Liver (tissue), 9 donors: ENCODE results near the gene SLC5A6. TPM values are rescaled to one million over a fixed set of nuclear protein-coding genes. Genes with fewer than 3 reads are reported as not detected.
"Not testable (repeated sequence)": the region's sequence is repeated elsewhere in the genome, so short reads cannot be mapped to it uniquely, and the experiment has no call there.

ENCODE experiments used
- DNase-seq: peaks from one replicate; pipeline ENCODE4 v3.0.0-alpha.2; 2017; ENCODE audit warnings: low spot score
- H3K27ac ChIP-seq, 2 donors: one replicate each; pipeline ENCODE4 v1.7.0; 2013; ENCODE audit warnings: inconsistent platforms in 2 of 2, low read length in 2 of 2, control low read depth in 1 of 2, low read depth in 1 of 2, mild to moderate bottlenecking in 1 of 2
- H3K27me3 ChIP-seq, 4 donors: one replicate each; pipeline versions ENCODE4 v1.6.1 to v1.7.0; 2013; ENCODE audit warnings: low read length in 3 of 4, inconsistent platforms in 1 of 4, mild to moderate bottlenecking in 1 of 4, moderate library complexity in 1 of 4; ENCODE audit not compliant: control insufficient read depth in 4 of 4, insufficient read depth in 4 of 4
- H3K36me3 ChIP-seq, 4 donors: one replicate each; pipeline versions ENCODE4 v1.6.1 to v1.7.0; 2013; ENCODE audit warnings: low read length in 3 of 4, mild to moderate bottlenecking in 3 of 4, low read depth in 1 of 4, moderate library complexity in 1 of 4; ENCODE audit not compliant: control insufficient read depth in 4 of 4, insufficient read depth in 3 of 4
- H3K4me1 ChIP-seq, 4 donors: one replicate each; pipeline versions ENCODE4 v1.6.1 to v1.7.0; 2013; ENCODE audit warnings: low read length in 3 of 4, mild to moderate bottlenecking in 3 of 4, moderate library complexity in 1 of 4; ENCODE audit not compliant: control insufficient read depth in 4 of 4, insufficient read depth in 4 of 4
- H3K4me3 ChIP-seq, 3 donors: one replicate each; pipeline versions ENCODE4 v1.6.1 to v1.7.0; 2013; ENCODE audit warnings: low read length in 3 of 3, control low read depth in 1 of 3, low read depth in 1 of 3, mild to moderate bottlenecking in 1 of 3
- H3K9ac ChIP-seq, 2 donors: one replicate each; pipeline ENCODE4 v1.7.0; 2013; ENCODE audit warnings: low read length in 2 of 2, mild to moderate bottlenecking in 2 of 2, moderate library complexity in 2 of 2, control low read depth in 1 of 2, low read depth in 1 of 2
- H3K9me3 ChIP-seq, 4 donors: one replicate each; pipeline versions ENCODE4 v1.6.1 to v1.7.0; 2013; ENCODE audit warnings: low read length in 3 of 4; ENCODE audit not compliant: control insufficient read depth in 4 of 4
- EGR1 ChIP-seq, 2 donors: IDR thresholded peaks; 2 replicates each; pipeline ENCODE4 v1.6.1; 2016 to 2018; ENCODE audit warnings: antibody characterized with exemption in 2 of 2, low read depth in 2 of 2
- FOXA1 ChIP-seq: IDR thresholded peaks from 2 replicates; pipeline ENCODE4 v1.6.1; 2016; ENCODE audit warnings: antibody characterized with exemption
- FOXA2 ChIP-seq: IDR thresholded peaks from 2 replicates; pipeline ENCODE4 v1.6.1; 2016; ENCODE audit warnings: antibody characterized with exemption
- GABPA ChIP-seq, 2 donors: IDR thresholded peaks in 1 of 2; conservative IDR thresholded peaks in 1 of 2; 2 replicates each; pipeline ENCODE4 v1.6.1; 2016; ENCODE audit warnings: antibody characterized with exemption in 2 of 2, mild to moderate bottlenecking in 1 of 2, moderate library complexity in 1 of 2
- HNF4G ChIP-seq: IDR thresholded peaks from 2 replicates; pipeline ENCODE4 v1.6.1; 2016; ENCODE audit warnings: antibody characterized with exemption
- JUND ChIP-seq, 2 donors: IDR thresholded peaks; 2 replicates each; pipeline ENCODE4 v1.6.1; 2016; ENCODE audit warnings: antibody characterized with exemption in 2 of 2
- NR2F2 ChIP-seq: IDR thresholded peaks from 2 replicates; pipeline ENCODE4 v1.6.1; 2016; ENCODE audit warnings: antibody characterized with exemption
- RAD21 ChIP-seq, 2 donors: IDR thresholded peaks; 2 replicates each; pipeline ENCODE4 v1.6.1; 2016; ENCODE audit warnings: antibody characterized with exemption in 2 of 2, mild to moderate bottlenecking in 2 of 2
- RXRA ChIP-seq, 2 donors: IDR thresholded peaks; 2 replicates each; pipeline ENCODE4 v1.6.1; 2017 to 2018; ENCODE audit warnings: antibody characterized with exemption in 2 of 2, mild to moderate bottlenecking in 1 of 2
- SP1 ChIP-seq: IDR thresholded peaks from 2 replicates; pipeline ENCODE4 v1.6.1; 2018; ENCODE audit warnings: antibody characterized with exemption, mild to moderate bottlenecking
- TAF1 ChIP-seq: conservative IDR thresholded peaks from 2 replicates; pipeline ENCODE4 v1.6.1; 2016; ENCODE audit warnings: antibody characterized with exemption, mild to moderate bottlenecking
- YY1 ChIP-seq: IDR thresholded peaks from 2 replicates; pipeline ENCODE4 v1.6.1; 2016; ENCODE audit warnings: antibody characterized with exemption, mild to moderate bottlenecking
- WGBS: extraction: QIAGEN DNeasy Blood & Tissue Kit; methylation state at CpG from one replicate; pipeline ENCODE4 v1.1.7; 2013; 5-methylcytosine and 5-hydroxymethylcytosine counted together
- polyA plus RNA-seq, 2 donors: library from polyadenylated mRNA; stranded (reverse) in 1 of 2; unstranded in 1 of 2; fragments of 200-250 nt in 1 of 2; fragments of >200 nt in 1 of 2; fragmentation: Nextera tagmentation in 1 of 2; extraction: Ambion mirVana in 1 of 2; gene quantifications; one replicate each; pipeline versions ENCODE4 v1.2.1 to v1.2.3, GENCODE V29; 2013 to 2015
- total RNA-seq, 2 donors: library from RNA; depleted of rRNA; stranded (reverse); fragments of >200 nt; gene quantifications; one replicate each; pipeline ENCODE4 v1.2.3, GENCODE V29; 2014
- TF ChIP-seq, protein P1 (sequence below): IDR thresholded peaks from 2 replicates; pipeline ENCODE4 v1.6.1; 2016; ENCODE audit warnings: antibody characterized with exemption, mild to moderate bottlenecking
- TF ChIP-seq, protein P2 (sequence below): IDR thresholded peaks from 2 replicates; pipeline ENCODE4 v1.6.1; 2016; ENCODE audit warnings: antibody characterized with exemption
- TF ChIP-seq, protein P3 (sequence below): IDR thresholded peaks from 2 replicates; pipeline ENCODE4 v1.6.1; 2016; ENCODE audit warnings: antibody characterized with exemption
- donor health status: healthy.
- donor health status: healthy.
- donor health status: healthy.
- donor health status: healthy.
- donor health status: healthy.

Gene SLC5A6
- total and polyA plus RNA-seq, 4 donors, result 12.5 to 217 (median 73.0) TPM

DNA sequence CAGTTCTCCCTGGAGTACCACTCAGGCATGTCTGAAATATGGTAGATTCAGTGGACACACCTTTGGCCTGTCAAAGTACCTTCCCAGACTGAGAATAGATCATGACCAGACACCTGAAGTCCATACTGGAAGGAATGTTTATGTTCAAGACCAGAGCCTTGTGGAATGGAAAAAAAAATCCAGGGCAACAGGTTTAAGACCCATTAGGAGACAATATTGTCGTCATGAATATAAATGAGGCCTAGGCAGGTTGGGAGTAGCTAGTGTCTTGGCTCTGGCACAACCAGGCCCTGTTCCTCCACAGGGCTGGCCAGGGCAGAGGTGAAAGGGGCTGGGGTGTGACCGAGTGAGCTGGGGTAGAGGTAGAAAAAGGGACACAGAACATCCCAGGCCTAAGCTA, 13.4 kb downstream of the SLC5A6 start:
- Histone ChIP-seq H3K36me3 (peaks cover 0 to 39% (median 25%) of the 10 kb centered on the region in 4 donors), H3K4me1 (peaks cover 0 to 4% (median under 1%) of the 10 kb centered on the region in 4 donors), H3K9ac (no peak overlapping the region), H3K27ac (no peak overlapping the region), H3K27me3 (no peaks in the 10 kb centered on the region), H3K9me3 (no peaks in the 10 kb centered on the region), H3K4me3 (no peak overlapping the region)
- 90% methylated on average over 2 of the region's 2 CpGs for WGBS
- no peak for TF ChIP-seq RAD21 (IDR thresholded peaks at IDR 0.05)
- no peak for TF ChIP-seq EGR1 (IDR thresholded peaks at IDR 0.05; ENCODE audit: low read depth in 2 of 2)
- TF ChIP-seq, protein P1, sequence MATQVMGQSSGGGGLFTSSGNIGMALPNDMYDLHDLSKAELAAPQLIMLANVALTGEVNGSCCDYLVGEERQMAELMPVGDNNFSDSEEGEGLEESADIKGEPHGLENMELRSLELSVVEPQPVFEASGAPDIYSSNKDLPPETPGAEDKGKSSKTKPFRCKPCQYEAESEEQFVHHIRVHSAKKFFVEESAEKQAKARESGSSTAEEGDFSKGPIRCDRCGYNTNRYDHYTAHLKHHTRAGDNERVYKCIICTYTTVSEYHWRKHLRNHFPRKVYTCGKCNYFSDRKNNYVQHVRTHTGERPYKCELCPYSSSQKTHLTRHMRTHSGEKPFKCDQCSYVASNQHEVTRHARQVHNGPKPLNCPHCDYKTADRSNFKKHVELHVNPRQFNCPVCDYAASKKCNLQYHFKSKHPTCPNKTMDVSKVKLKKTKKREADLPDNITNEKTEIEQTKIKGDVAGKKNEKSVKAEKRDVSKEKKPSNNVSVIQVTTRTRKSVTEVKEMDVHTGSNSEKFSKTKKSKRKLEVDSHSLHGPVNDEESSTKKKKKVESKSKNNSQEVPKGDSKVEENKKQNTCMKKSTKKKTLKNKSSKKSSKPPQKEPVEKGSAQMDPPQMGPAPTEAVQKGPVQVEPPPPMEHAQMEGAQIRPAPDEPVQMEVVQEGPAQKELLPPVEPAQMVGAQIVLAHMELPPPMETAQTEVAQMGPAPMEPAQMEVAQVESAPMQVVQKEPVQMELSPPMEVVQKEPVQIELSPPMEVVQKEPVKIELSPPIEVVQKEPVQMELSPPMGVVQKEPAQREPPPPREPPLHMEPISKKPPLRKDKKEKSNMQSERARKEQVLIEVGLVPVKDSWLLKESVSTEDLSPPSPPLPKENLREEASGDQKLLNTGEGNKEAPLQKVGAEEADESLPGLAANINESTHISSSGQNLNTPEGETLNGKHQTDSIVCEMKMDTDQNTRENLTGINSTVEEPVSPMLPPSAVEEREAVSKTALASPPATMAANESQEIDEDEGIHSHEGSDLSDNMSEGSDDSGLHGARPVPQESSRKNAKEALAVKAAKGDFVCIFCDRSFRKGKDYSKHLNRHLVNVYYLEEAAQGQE, result no peak
- no peak for TF ChIP-seq JUND (IDR thresholded peaks at IDR 0.05)
- TF ChIP-seq RXRA (IDR thresholded peaks at IDR 0.05), result no peak
- TF ChIP-seq YY1, result no peak
- TF ChIP-seq NR2F2, result no peak
- TF ChIP-seq TAF1, result no peak
- no peak for TF ChIP-seq FOXA2
- no peak for DNase-seq

DNA sequence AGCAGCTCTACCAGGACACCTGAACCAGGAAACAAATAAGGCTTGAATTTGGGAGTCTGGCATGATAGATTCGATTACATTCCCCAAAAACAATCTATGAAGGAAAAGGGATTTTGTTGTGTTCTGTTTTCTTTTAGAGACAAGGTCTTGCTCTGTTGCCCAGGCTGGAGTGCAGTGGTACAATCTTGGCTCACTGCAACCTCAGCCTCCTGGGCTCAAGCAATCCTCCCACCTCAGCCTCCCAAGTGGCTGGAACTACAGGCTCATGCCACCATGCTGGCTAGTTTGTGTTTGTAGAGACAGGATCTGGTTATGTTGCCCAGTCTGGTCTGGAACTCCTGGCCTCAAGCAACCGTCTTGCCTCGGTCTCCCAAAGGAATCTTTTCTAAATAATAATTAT, 14.0 kb downstream of the SLC5A6 start:
- H3K9ac ChIP-seq, H3K4me3 ChIP-seq, H3K27me3 ChIP-seq, DNase-seq, H3K27ac ChIP-seq, H3K4me1 ChIP-seq, H3K9me3 ChIP-seq: not testable (repeated sequence)
- peaks cover 0 to 33% (median 19%) of the 10 kb centered on the region in 4 donors for H3K36me3 ChIP-seq
- WGBS, result 95% methylated on average over 3 of the region's 3 CpGs

DNA sequence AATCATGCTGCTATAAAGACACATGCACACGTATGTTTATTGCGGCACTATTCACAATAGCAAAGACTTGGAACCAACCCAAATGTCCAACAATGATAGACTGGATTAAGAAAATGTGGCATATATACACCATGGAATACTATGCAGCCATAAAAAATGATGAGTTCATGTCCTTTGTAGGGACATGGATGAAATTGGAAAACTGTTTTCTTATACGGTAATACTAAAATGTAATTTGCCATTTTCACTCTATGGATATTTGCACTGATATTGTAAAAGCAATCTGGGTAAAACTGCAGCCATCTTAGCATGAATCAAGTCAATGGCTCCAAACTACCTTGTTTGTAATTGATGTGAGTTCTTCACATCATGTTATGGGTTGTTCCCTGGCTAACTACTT, 16.3 kb downstream of the SLC5A6 start:
- 89% methylated on average over 3 of the region's 3 CpGs for WGBS
- H3K9me3 ChIP-seq, H3K4me3 ChIP-seq, H3K27me3 ChIP-seq, H3K27ac ChIP-seq, DNase-seq, H3K9ac ChIP-seq: not testable (repeated sequence)
- Histone ChIP-seq H3K36me3 (peaks cover 0 to 14% (median 4%) of the 10 kb centered on the region in 4 donors), H3K4me1 (peaks cover 0 to 13% (median 5%) of the 10 kb centered on the region in 4 donors)

DNA sequence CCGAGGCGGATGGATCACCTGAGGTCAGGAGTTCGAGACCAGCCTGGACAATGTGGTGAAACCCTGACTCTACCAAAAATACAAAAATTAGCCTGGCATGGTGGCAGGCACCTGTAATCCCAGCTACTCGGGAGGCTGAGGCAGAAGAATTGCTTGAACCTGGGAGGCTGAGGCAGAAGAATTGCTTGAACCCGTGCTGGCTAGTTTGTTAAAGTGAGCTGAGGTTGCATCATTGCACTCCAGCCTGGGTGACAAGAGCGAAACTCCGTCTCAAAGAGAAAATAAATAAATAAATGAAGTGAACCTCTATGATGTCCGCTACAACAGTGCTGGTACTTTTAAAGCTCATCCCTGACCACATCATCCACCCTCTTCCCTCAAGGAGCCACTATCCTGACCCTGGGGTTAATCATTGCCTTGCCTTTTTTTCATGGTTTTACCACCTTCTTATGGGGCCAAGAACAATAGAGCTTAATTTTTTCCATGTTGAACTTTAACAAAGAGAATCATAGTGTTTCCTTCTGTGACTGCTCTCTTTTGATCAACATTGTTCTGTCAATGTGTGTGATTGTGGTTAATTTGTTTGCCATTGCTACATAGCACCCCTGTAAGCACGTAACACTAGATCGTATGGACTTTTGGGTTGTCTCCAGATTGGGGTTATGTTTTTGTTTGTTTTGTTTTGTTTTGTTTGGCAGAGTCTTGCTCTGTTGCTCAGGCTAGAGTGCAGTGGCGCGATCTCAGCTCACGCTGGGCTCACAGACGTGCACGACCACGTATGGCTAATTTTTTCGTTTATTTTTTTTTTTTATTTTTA, 17.3 kb downstream of the SLC5A6 start:
- H3K9me3 ChIP-seq, result no peaks in the 10 kb centered on the region
- DNase-seq, result no peak
- H3K36me3 ChIP-seq, result peaks cover 0 to 4% (median under 1%) of the 10 kb centered on the region in 4 donors
- H3K27me3 ChIP-seq, result no peaks in the 10 kb centered on the region
- H3K9ac ChIP-seq, result peak overlapping the region in 1 of 2 donors; percentile 51
- WGBS, result 41% methylated on average over 17 of the region's 17 CpGs
- H3K27ac ChIP-seq, result peak overlapping the region; percentile 69 to 94
- H3K4me1 ChIP-seq, result peaks cover 0 to 13% (median 5%) of the 10 kb centered on the region in 4 donors
- H3K4me3 ChIP-seq, result no peak overlapping the region
- TF ChIP-seq, protein P2, sequence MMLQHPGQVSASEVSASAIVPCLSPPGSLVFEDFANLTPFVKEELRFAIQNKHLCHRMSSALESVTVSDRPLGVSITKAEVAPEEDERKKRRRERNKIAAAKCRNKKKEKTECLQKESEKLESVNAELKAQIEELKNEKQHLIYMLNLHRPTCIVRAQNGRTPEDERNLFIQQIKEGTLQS, result no peak
- TF ChIP-seq GABPA (IDR thresholded peaks at IDR 0.05 in 1 of 2, conservative IDR thresholded peaks at IDR 0.05 in 1 of 2) (peak in 1 of 2 donors; percentile 19), EGR1 (IDR thresholded peaks at IDR 0.05; ENCODE audit: low read depth in 2 of 2) (peak in 1 of 2 donors; percentile 60), JUND (IDR thresholded peaks at IDR 0.05) (peak in 1 of 2 donors; percentile 61), TAF1 (no peak), RXRA (IDR thresholded peaks at IDR 0.05) (peak; percentile 67 to 93), SP1 (peak; percentile 81), HNF4G (peak; percentile 35), FOXA1 (peak; percentile 79), FOXA2 (peak; percentile 91)
- TF ChIP-seq, protein P3, sequence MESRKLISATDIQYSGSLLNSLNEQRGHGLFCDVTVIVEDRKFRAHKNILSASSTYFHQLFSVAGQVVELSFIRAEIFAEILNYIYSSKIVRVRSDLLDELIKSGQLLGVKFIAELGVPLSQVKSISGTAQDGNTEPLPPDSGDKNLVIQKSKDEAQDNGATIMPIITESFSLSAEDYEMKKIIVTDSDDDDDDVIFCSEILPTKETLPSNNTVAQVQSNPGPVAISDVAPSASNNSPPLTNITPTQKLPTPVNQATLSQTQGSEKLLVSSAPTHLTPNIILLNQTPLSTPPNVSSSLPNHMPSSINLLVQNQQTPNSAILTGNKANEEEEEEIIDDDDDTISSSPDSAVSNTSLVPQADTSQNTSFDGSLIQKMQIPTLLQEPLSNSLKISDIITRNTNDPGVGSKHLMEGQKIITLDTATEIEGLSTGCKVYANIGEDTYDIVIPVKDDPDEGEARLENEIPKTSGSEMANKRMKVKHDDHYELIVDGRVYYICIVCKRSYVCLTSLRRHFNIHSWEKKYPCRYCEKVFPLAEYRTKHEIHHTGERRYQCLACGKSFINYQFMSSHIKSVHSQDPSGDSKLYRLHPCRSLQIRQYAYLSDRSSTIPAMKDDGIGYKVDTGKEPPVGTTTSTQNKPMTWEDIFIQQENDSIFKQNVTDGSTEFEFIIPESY, result peak; percentile 66
